Activated naive CD8-positive, alpha-beta T cell (primary cell): ENCODE data around the gene GDPD5.
"Not testable (repeated sequence)": the region's sequence is repeated elsewhere in the genome, so short reads cannot be mapped to it uniquely, and the experiment has no call there.

Experiments
- H3K27ac Mint-ChIP-seq: one replicate; pipeline ENCODE4 v1.8.0; 2021; ENCODE audit warnings: mixed read lengths
- H3K27me3 Mint-ChIP-seq: one replicate; pipeline ENCODE4 v1.8.0; 2021; ENCODE audit warnings: mixed read lengths
- H3K36me3 Mint-ChIP-seq: one replicate; pipeline ENCODE4 v1.8.0; 2021; ENCODE audit warnings: mixed read lengths
- H3K4me1 Mint-ChIP-seq: one replicate; pipeline ENCODE4 v1.8.0; 2021; ENCODE audit warnings: low read depth, mixed read lengths
- H3K4me3 Mint-ChIP-seq: one replicate; pipeline ENCODE4 v1.8.0; 2021; ENCODE audit warnings: mild to moderate bottlenecking, mixed read lengths
- H3K9me3 Mint-ChIP-seq: one replicate; pipeline ENCODE4 v1.8.0; 2021; ENCODE audit warnings: low read depth, mixed read lengths

Gene GDPD5

GRCh38 chr11:75424396-75424795, 101.3 kb downstream of the GDPD5 start:
- Mint-ChIP-seq H3K27me3 (peaks cover 5% of the 10 kb centered on the region), H3K4me1 (peaks cover 16% of the 10 kb centered on the region), H3K4me3 (no peak overlapping the region), H3K36me3 (peaks cover 2% of the 10 kb centered on the region), H3K27ac (no peak overlapping the region), H3K9me3 (no peaks in the 10 kb centered on the region)

- Mint-ChIP-seq H3K9me3 (no peaks in the 10 kb centered on the region), H3K4me1 (peaks cover 9% of the 10 kb centered on the region), H3K4me3 (no peak overlapping the region), H3K27me3 (no peaks in the 10 kb centered on the region), H3K27ac (no peak overlapping the region), H3K36me3 (no peaks in the 10 kb centered on the region)
Measured at GRCh38 chr11:75423721-75424120, 102.0 kb downstream of the GDPD5 start.

DNA sequence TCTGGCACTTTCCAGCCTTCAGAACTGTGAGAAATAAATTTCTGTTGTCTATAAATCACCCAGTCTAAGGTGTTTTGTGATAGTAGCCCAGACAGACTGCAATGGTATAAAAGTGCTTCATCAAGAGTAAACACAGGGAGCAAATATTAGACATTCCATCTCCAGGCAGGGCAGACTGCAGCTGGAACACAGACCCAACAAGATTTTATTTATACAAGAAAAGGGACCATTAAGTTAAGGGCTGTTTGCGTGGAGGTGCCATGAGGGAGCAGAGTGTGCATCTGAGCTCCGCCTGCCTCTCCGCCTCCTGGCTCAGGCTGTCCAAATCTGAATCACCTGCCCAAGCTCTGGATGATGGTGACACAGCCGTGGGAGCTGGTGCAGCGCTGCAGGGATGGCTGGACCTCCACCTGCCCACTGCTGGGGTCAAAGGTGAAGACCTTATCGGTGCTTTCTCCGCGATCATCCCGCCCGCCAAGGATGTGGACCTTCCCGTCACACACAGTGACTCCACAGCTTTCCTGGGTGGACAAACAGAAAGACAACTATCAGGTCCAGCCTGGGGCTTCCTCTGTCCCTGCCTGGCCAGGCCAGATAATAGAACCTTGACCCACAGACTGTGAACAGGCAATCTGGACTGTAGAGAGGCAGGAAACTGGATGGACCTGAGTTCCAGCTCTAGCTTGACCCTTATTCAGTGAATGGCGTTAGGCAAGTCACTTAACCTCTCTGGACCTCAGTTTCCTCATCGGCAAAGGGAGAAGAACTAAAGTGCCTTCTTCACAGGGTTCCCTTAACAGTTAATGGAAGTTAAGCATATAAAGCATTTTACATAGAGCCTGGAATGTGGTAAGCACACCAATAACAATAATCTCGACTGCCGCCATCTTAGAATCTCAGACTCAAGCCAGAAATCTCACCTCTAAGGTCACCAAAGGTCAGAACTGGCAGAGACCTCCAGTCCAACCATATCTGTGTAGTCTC, 103.2 kb downstream of the GDPD5 start:
- H3K4me3 Mint-ChIP-seq: no peak overlapping the region
- H3K4me1 Mint-ChIP-seq: peaks cover under 1% of the 10 kb centered on the region
- H3K36me3 Mint-ChIP-seq: no peaks in the 10 kb centered on the region
- no peaks in the 10 kb centered on the region for H3K9me3 Mint-ChIP-seq
- no peaks in the 10 kb centered on the region for H3K27me3 Mint-ChIP-seq
- no peak overlapping the region for H3K27ac Mint-ChIP-seq

GRCh38 chr11:75421902-75422247, 103.9 kb downstream of the GDPD5 start:
- Mint-ChIP-seq H3K4me1 (no peaks in the 10 kb centered on the region), H3K4me3 (no peak overlapping the region), H3K27me3 (no peaks in the 10 kb centered on the region), H3K27ac (no peak overlapping the region), H3K9me3 (no peaks in the 10 kb centered on the region), H3K36me3 (no peaks in the 10 kb centered on the region)

DNA sequence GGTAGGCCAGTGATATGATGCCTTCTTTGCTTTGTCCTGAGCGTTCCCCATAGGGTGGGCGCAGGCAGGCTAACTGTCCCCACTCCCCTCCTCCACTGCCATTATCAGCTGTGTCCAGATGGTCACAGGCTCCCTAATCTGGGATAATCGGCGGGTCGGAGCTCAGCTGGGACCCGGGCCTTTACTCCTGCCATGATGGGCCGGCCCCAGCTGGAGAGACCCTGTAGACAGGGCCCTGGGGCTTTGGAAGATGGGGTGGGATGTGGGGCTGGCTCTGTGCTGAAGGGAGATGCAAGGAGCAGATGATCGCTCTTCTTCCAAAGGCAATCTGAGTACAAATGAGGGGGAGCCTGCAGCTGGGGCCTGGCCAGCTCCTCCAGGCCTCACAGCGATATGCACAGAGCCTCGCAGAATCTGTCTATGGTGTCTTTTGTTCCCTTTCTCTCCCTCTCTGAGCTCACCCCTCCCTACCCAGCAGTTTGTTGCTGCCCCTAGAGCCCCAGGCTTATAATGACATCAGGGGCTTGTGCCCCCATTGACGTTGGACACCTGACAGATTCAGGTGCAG, 104.6 kb downstream of the GDPD5 start:
- Mint-ChIP-seq H3K4me3 (no peak overlapping the region), H3K36me3 (no peaks in the 10 kb centered on the region), H3K27me3 (no peaks in the 10 kb centered on the region), H3K4me1 (no peaks in the 10 kb centered on the region), H3K9me3 (no peaks in the 10 kb centered on the region), H3K27ac (no peak overlapping the region)

DNA sequence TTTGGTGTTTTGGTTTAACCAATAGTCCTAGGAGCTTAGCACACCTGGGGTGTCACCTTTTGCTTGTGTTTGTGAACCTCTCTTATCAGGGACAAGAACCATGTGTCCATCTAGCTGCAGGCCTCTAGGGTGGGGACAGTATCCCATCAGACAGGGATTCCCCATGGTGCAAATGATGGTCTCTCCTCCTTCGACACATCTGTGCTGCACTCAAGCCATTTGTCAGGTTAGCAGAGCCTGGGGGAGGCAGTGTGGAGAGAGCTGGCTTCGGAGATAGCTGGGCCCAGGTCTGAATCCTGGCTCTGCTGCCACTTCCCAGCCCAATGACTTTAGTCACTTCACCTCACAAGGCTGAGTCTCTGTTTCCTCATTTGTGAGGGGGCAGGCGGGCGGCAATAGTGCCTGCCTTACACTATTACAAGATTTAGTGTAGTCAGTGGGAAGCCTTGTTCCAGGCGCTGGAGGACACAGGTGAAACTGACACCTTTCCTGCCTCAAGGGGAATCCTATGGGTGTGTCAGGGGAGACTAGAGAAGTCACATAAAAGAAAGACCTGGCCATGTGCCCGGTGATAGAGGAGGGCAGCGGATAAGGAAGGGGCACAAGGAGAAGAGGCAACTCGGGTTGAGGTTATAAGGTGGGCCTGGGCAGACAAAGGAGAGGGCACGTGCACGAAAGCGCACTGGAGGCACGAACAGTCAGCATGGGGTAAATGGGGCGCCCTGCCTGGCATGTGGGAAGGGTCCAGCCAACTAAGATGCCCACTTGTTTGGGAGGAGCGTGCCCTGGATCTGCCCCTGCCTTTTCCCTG, 105.3 kb downstream of the GDPD5 start:
- no peaks in the 10 kb centered on the region for H3K27me3 Mint-ChIP-seq
- no peaks in the 10 kb centered on the region for H3K4me1 Mint-ChIP-seq
- no peak overlapping the region for H3K27ac Mint-ChIP-seq
- H3K36me3 Mint-ChIP-seq: no peaks in the 10 kb centered on the region
- no peaks in the 10 kb centered on the region for H3K9me3 Mint-ChIP-seq
- no peak overlapping the region for H3K4me3 Mint-ChIP-seq

DNA sequence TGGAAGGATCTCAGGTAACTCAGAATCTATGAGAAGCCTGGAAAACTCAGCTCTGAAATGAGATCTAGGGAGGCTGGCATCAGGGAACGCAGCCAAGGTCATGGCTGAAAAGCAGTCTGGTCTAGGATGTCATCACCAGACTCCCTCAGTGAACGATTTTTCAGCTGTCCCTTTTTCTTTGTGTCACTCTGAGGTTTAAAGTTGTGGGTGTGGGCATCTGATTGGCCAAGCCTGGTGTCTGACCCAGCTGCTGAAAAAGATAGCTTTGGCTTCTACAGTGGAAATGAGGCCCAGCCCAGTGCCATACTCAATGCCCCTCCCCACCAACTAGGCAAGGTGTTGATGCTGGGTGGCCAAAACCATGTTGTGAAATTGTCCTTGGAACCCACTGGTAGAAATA, 111.9 kb downstream of the GDPD5 start:
- Mint-ChIP-seq H3K27me3 (no peaks in the 10 kb centered on the region), H3K9me3 (no peaks in the 10 kb centered on the region), H3K4me3 (no peak overlapping the region), H3K27ac (no peak overlapping the region), H3K4me1 (no peaks in the 10 kb centered on the region), H3K36me3 (no peaks in the 10 kb centered on the region)

DNA sequence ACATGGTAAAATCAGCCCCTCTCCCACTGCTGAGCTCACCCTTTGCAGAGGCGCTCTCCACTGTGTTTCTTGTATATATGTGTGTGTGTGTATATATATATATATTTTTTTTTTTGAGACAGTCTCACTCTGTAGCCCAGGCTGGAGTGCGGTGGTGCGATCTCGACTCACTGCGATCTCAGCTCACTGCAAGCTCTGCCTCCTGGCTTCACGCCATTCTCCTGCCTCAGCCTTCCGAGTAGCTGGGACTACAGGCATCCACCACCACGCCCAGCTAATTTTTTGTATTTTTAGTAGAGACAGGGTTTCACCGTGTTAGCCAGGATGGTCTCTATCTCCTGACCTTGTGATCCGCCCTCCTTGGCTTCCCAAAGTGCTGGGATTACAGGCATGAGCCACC, 112.6 kb downstream of the GDPD5 start:
- not testable (repeated sequence) for H3K27me3 Mint-ChIP-seq, H3K36me3 Mint-ChIP-seq, H3K9me3 Mint-ChIP-seq, H3K4me3 Mint-ChIP-seq, H3K27ac Mint-ChIP-seq, H3K4me1 Mint-ChIP-seq

- not testable (repeated sequence) for H3K4me3 Mint-ChIP-seq, H3K36me3 Mint-ChIP-seq, H3K27me3 Mint-ChIP-seq, H3K27ac Mint-ChIP-seq, H3K9me3 Mint-ChIP-seq
- peaks cover 16% of the 10 kb centered on the region for H3K4me1 Mint-ChIP-seq
Measured at GRCh38 chr11:75409971-75410370, 115.8 kb downstream of the GDPD5 start.

GRCh38 chr11:75408957-75409219, 116.9 kb downstream of the GDPD5 start:
- Mint-ChIP-seq H3K27ac (peak overlapping the region; percentile 22), H3K4me1 (peaks cover 23% of the 10 kb centered on the region), H3K27me3 (no peaks in the 10 kb centered on the region), H3K9me3 (no peaks in the 10 kb centered on the region), H3K4me3 (no peak overlapping the region), H3K36me3 (peaks cover 8% of the 10 kb centered on the region)

- Mint-ChIP-seq H3K4me3 (no peak overlapping the region), H3K9me3 (no peaks in the 10 kb centered on the region), H3K27ac (peak overlapping the region; percentile 64), H3K4me1 (peaks cover 48% of the 10 kb centered on the region), H3K36me3 (peaks cover 21% of the 10 kb centered on the region), H3K27me3 (no peaks in the 10 kb centered on the region)
Measured at GRCh38 chr11:75406338-75406777, 119.4 kb downstream of the GDPD5 start.

GRCh38 chr11:75403983-75404658, 121.6 kb downstream of the GDPD5 start:
- no peaks in the 10 kb centered on the region for H3K27me3 Mint-ChIP-seq
- peaks cover 55% of the 10 kb centered on the region for H3K4me1 Mint-ChIP-seq
- H3K27ac Mint-ChIP-seq: peak overlapping the region; percentile 98
- H3K4me3 Mint-ChIP-seq: peak overlapping the region; percentile 100
- H3K36me3 Mint-ChIP-seq: peaks cover 30% of the 10 kb centered on the region
- H3K9me3 Mint-ChIP-seq: no peaks in the 10 kb centered on the region

GRCh38 chr11:75403037-75403436, 122.7 kb downstream of the GDPD5 start:
- H3K4me1 Mint-ChIP-seq: peaks cover 55% of the 10 kb centered on the region
- peak overlapping the region; percentile 100 for H3K4me3 Mint-ChIP-seq
- no peaks in the 10 kb centered on the region for H3K9me3 Mint-ChIP-seq
- peak overlapping the region; percentile 98 for H3K27ac Mint-ChIP-seq
- H3K36me3 Mint-ChIP-seq: peaks cover 30% of the 10 kb centered on the region
- H3K27me3 Mint-ChIP-seq: no peaks in the 10 kb centered on the region

GRCh38 chr11:75402002-75402773, 123.6 kb downstream of the GDPD5 start:
- H3K27me3 Mint-ChIP-seq: no peaks in the 10 kb centered on the region
- peaks cover 26% of the 10 kb centered on the region for H3K36me3 Mint-ChIP-seq
- H3K27ac Mint-ChIP-seq: peak overlapping the region; percentile 98
- H3K9me3 Mint-ChIP-seq: no peaks in the 10 kb centered on the region
- H3K4me3 Mint-ChIP-seq: peak overlapping the region; percentile 100
- peaks cover 53% of the 10 kb centered on the region for H3K4me1 Mint-ChIP-seq
